ENCODE measurements around the gene DHX30.

DNA sequence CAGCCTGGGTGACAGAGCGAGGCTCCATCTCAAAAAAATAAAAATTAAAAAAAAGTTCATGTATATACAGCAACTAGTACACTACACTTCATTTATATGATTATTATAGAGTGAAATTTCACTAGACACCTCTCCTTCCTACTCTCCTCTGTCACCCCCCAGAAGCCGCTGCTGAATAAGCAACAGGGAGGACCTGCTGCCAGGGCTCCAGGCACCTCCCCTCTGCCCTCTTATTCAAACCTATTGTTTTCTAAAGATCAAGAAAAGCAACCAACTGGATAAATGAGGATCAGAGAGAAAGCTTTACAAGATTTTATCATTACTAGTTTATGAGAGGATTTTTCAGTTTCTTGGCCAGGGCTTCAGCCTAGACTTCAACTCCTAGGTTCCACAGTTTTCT lies 71.5 kb downstream of the DHX30 start:
- TF ChIP-seq EZH2 (IDR thresholded peaks at IDR 0.05; ENCODE audit: low read length), result no peak
- TF ChIP-seq, protein P1, sequence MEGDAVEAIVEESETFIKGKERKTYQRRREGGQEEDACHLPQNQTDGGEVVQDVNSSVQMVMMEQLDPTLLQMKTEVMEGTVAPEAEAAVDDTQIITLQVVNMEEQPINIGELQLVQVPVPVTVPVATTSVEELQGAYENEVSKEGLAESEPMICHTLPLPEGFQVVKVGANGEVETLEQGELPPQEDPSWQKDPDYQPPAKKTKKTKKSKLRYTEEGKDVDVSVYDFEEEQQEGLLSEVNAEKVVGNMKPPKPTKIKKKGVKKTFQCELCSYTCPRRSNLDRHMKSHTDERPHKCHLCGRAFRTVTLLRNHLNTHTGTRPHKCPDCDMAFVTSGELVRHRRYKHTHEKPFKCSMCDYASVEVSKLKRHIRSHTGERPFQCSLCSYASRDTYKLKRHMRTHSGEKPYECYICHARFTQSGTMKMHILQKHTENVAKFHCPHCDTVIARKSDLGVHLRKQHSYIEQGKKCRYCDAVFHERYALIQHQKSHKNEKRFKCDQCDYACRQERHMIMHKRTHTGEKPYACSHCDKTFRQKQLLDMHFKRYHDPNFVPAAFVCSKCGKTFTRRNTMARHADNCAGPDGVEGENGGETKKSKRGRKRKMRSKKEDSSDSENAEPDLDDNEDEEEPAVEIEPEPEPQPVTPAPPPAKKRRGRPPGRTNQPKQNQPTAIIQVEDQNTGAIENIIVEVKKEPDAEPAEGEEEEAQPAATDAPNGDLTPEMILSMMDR (optimal IDR thresholded peaks at IDR 0.05 in 1 of 3, IDR thresholded peaks at IDR 0.05 in 1 of 3, conservative IDR thresholded peaks at IDR 0.05 in 1 of 3; ENCODE audit: extremely low read depth in 1 of 3, insufficient read depth in 2 of 3, low read length in 3 of 3), result no peak
